Upper lobe of left lung (tissue), 6 donors: ENCODE measurements around the gene OPCML. TPM values are rescaled to one million over a fixed set of nuclear protein-coding genes. Genes with fewer than 3 reads are reported as not detected.

ENCODE experiments used
- ATAC-seq, 2 donors: fragments of 200-7000 bp; cut with Tn5 transposase; one replicate each; pipeline ENCODE4 v1.9.1; 2022; ENCODE audit warnings: mild to moderate bottlenecking in 2 of 2, moderate library complexity in 2 of 2; ENCODE audit not compliant: low FRiP score in 2 of 2
- DNase-seq, 2 donors: peaks; one replicate each; pipeline ENCODE4 v3.0.0-alpha.2; 2019 to 2020
- H3K27ac ChIP-seq, 4 donors: fragments of 200-600 bp; sonication (generic); one replicate each; pipeline ENCODE4 v1.5.1; 2016 to 2019
- H3K27me3 ChIP-seq, 4 donors: fragments of 200-600 bp; sonication (generic); one replicate each; pipeline ENCODE4 v1.5.1; 2017 to 2019
- H3K36me3 ChIP-seq, 4 donors: fragments of 200-600 bp; sonication (generic); one replicate each; pipeline ENCODE4 v1.5.1; 2016 to 2019
- H3K4me1 ChIP-seq, 4 donors: fragments of 200-600 bp; sonication (generic); one replicate each; pipeline ENCODE4 v1.5.1; 2018 to 2019
- H3K4me3 ChIP-seq, 4 donors: fragments of 200-600 bp; sonication (generic); one replicate each; pipeline ENCODE4 v1.5.1; 2017 to 2019; ENCODE audit warnings: mild to moderate bottlenecking in 2 of 4, moderate library complexity in 1 of 4
- H3K9me3 ChIP-seq, 4 donors: fragments of 200-600 bp; sonication (generic); one replicate each; pipeline ENCODE4 v1.5.1; 2018 to 2019
- CTCF ChIP-seq, 6 experiments: fragments of 450-650 bp in 4 of 6; fragments of 200-600 bp in 2 of 6; sonication (generic) in 2 of 6; IDR thresholded peaks; one replicate each; pipeline ENCODE4 v1.5.1; 2016 to 2019; ENCODE audit warnings: antibody characterized with exemption in 6 of 6
- EP300 ChIP-seq, 4 donors: sonication (generic); formaldehyde crosslinking; IDR thresholded peaks; one replicate each; pipeline ENCODE4 v1.5.1; 2017; ENCODE audit warnings: antibody characterized with exemption in 4 of 4, control low read depth in 2 of 4
- POLR2A ChIP-seq, 4 donors: fragments of 450-650 bp; IDR thresholded peaks; one replicate each; pipeline ENCODE4 v1.5.1; 2016 to 2017; ENCODE audit warnings: antibody characterized with exemption in 4 of 4, mild to moderate bottlenecking in 2 of 4
- POLR2AphosphoS5 ChIP-seq, 2 donors: sonication (generic); formaldehyde crosslinking; IDR thresholded peaks; one replicate each; pipeline ENCODE4 v1.5.1; 2017; ENCODE audit warnings: antibody characterized with exemption in 2 of 2
- WGBS, 2 donors: methylation state at CpG; one replicate each; pipeline ENCODE4 v1.1.5; 2017 to 2018; 5-methylcytosine and 5-hydroxymethylcytosine counted together
- total RNA-seq, 6 donors: library from RNA; depleted of rRNA in 4 of 6; stranded (reverse); fragments of >200 nt in 4 of 6; gene quantifications; one replicate each; pipeline versions ENCODE4 v1.1.0 to v1.2.1, GENCODE V29; 2016 to 2021
- donor health status: DM: no; HTN: no; CAD: no; lungs with moderate emphysema.
- donor health status: DM: no; HTN: yes; CAD: no; lungs with severe emphysema.

Gene OPCML
- total RNA-seq, 6 donors from 2014 or later, result 0.10 TPM; not detected in 5

- 78 to 79% methylated on average over 3 of the region's 3 CpGs for WGBS, 2 donors
- no peak for ATAC-seq
- no peak for TF ChIP-seq POLR2A (IDR thresholded peaks at IDR 0.05)
- TF ChIP-seq POLR2AphosphoS5 (IDR thresholded peaks at IDR 0.05), result no peak
- no peak for TF ChIP-seq CTCF (IDR thresholded peaks at IDR 0.05)
- no peak for TF ChIP-seq EP300 (IDR thresholded peaks at IDR 0.05)
Observed at GRCh38 chr11:132409573-132410355, 1122.5 kb downstream of the OPCML start.

GRCh38 chr11:132408877-132409276 is 1123.4 kb downstream of the OPCML start:
- Histone ChIP-seq H3K36me3 (no peaks in the 10 kb centered on the region), H3K27ac (no peak overlapping the region), H3K27me3 (no peaks in the 10 kb centered on the region), H3K4me1 (no peaks in the 10 kb centered on the region), H3K9me3 (no peaks in the 10 kb centered on the region), H3K4me3 (no peak overlapping the region)
- ATAC-seq, result no peak
- no peak for DNase-seq
- 40 to 89% methylated on average over 1 of the region's 1 CpG for WGBS, 2 donors
- TF ChIP-seq POLR2AphosphoS5 (IDR thresholded peaks at IDR 0.05) (no peak), EP300 (IDR thresholded peaks at IDR 0.05) (no peak), CTCF (IDR thresholded peaks at IDR 0.05) (no peak), POLR2A (IDR thresholded peaks at IDR 0.05) (no peak)

More at GRCh38 chr11:132409573-132410355, 1122.5 kb downstream of the OPCML start:
- Histone ChIP-seq H3K36me3 (no peaks in the 10 kb centered on the region), H3K9me3 (no peaks in the 10 kb centered on the region), H3K27ac (no peak overlapping the region), H3K4me1 (no peaks in the 10 kb centered on the region), H3K27me3 (no peaks in the 10 kb centered on the region), H3K4me3 (no peak overlapping the region)
- no peak for DNase-seq

- H3K4me1 ChIP-seq, result no peaks in the 10 kb centered on the region
- H3K27ac ChIP-seq, result no peak overlapping the region
- no peaks in the 10 kb centered on the region for H3K27me3 ChIP-seq
- no peak for TF ChIP-seq EP300 (IDR thresholded peaks at IDR 0.05)
- TF ChIP-seq CTCF (IDR thresholded peaks at IDR 0.05), result no peak
- H3K36me3 ChIP-seq, result no peaks in the 10 kb centered on the region
- peak in 1 of 2 donors; percentile 44 for DNase-seq
- WGBS, 2 donors, result 21 to 37% methylated on average over 4 of the region's 4 CpGs
- H3K9me3 ChIP-seq, result no peaks in the 10 kb centered on the region
- no peak for ATAC-seq
- H3K4me3 ChIP-seq, result no peak overlapping the region
Observed at GRCh38 chr11:132405728-132406127, 1126.6 kb downstream of the OPCML start.

GRCh38 chr11:132402071-132402684 is 1130.1 kb downstream of the OPCML start:
- DNase-seq (no peak), ATAC-seq (peak in 1 of 2 donors; percentile 30)
- Histone ChIP-seq H3K27ac (no peak overlapping the region), H3K36me3 (no peaks in the 10 kb centered on the region), H3K9me3 (no peaks in the 10 kb centered on the region), H3K4me1 (no peaks in the 10 kb centered on the region), H3K27me3 (no peaks in the 10 kb centered on the region), H3K4me3 (no peak overlapping the region)
- 0 to 23% methylated on average over 2 to 7 of the region's 8 CpGs for WGBS, 2 donors
- no peak for TF ChIP-seq POLR2AphosphoS5 (IDR thresholded peaks at IDR 0.05)
- TF ChIP-seq CTCF (IDR thresholded peaks at IDR 0.05), result peak in 3 of 6 experiments; percentile 12 to 25 (median 17)
